LNCAP (cell line): Measurements from ENCODE around the gene CRYM.

ENCODE experiments used
- CTCF ChIP-seq: fragments of 450-650 bp; IDR thresholded peaks from 2 replicates; pipeline ENCODE4 v1.5.1; 2017; ENCODE audit warnings: mild to moderate bottlenecking

Gene CRYM

DNA sequence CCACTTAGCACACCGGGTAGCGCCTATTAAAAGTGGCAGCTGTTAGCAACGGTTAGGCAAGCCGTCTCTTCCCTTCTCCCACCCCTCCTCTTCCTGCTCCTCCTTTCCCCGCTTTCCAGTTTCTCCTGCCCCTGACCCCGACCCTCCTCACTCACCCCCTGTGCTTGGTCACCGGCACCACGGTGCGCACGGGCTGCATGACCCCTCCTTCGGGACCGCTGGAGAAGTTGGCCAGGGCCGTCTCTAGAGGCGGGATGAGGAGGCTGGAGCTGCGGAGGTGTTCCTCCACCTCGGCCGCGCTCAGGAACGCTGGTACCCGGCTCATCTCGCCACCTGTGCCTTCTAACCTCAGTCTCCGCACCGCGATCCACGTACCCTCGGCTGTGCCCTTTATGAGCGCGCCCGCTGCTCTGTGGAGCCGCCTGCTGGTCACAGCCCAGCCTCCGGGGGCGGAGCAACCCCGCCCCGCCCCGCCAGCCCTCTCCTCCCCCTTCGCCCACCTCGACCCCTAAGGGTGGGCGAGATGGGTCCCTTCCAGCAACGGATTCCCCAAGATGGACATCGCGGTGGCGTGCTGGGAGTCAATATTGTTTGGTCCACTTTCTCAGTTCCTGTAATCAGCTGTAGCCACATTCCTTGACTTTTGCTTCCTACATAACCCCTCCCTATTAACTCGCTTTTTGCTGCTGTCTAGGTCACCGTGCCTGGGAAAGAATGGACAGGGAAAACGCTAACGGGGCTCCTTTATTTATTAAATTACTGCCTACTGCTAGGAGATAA, at the start of gene CRYM:
CRYM (minus strand) TSS at position 364 of the 780 bp plus-strand sequence; CDS start at position 325, 39 bp downstream.
- TF ChIP-seq CTCF = peak; percentile 92

GRCh38 chr16:21327046-21327445, 49.0 kb upstream of the CRYM start:
- TF ChIP-seq CTCF = no peak

DNA sequence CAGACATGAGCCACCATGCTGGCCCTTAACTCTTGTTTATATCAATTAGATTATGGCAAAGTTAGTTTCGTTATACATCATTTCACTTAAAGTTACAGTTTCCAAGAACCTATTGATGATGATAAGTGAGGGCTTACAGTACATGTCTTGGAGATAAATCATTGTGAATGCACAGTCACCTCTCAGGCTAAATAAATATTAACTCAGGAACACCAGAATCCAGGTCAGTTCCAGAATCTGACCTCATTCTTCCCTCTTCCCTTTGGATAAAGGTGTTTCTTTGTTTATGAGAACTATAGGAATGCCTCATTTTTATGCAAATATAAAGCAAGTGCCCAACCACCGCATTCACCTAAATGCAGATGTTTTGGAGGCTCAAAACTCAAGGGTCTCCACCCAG, 48.4 kb upstream of the CRYM start:
- no peak for TF ChIP-seq CTCF

GRCh38 chr16:21324267-21324666, 46.2 kb upstream of the CRYM start:
- no peak for TF ChIP-seq CTCF

GRCh38 chr16:21321736-21322135, 43.6 kb upstream of the CRYM start:
- TF ChIP-seq CTCF = no peak

GRCh38 chr16:21314339-21314738, 36.2 kb upstream of the CRYM start:
- no peak for TF ChIP-seq CTCF

DNA sequence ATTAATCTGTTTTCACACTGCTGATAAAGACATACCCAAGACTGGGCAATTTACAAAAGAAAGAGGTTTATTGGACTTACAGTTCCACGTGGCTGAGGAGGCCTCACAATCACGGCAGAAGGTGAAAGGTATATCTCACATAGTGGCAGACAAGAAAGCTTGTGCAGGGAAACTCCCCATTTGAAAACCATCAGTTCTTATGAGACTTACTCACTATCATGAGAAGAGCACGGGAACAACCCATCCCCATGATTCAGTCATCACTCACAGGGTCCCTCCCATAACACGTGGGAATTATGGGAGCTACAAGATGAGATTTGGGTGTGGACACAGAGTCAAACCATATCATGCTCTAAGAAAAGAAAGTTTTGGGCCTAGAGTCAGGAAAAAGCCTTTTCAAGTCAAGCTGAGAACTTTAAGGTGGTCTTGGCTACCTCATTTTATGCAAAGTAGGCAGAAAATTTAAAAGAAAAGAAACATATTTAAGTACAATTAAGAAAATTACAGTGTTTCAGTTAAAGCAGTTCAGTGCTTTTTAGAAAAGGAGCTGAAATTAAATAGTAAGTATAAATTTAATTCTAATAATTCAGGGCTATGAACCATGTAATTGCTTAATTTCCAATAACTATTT, 24.9 kb upstream of the CRYM start:
- TF ChIP-seq CTCF = no peak
